Stimulated activated CD4-positive, alpha-beta T cell treated with anti-CD3 and anti-CD28 coated beads, Interleukin-1b, Interleukin-23, amount 100 ng/mL, for 1 hour (primary cell): ENCODE data around the gene TRIM37.

Experiments
- DNase-seq, 2 donors: peaks; one replicate each; pipeline ENCODE4 v3.0.0-alpha.2; 2020; ENCODE audit warnings: low read depth in 2 of 2

The TRIM37 gene

GRCh38 chr17:58936295-58936694, 170.4 kb downstream of the TRIM37 start:
- DNase-seq, result no peak

GRCh38 chr17:58932956-58933355, 173.7 kb downstream of the TRIM37 start:
- DNase-seq, result no peak
